Bronchial epithelial cell (primary cell): ENCODE results near the gene MACF1. TPM values are rescaled to one million over a fixed set of nuclear protein-coding genes. Genes with fewer than 3 reads are reported as not detected.

Source experiments
- DNase-seq: peaks from one replicate; pipeline ENCODE4 v3.0.0-alpha.2; 2010; ENCODE audit warnings: low read depth
- FAIRE-seq: peaks from 2 replicates; lab custom pipeline; 2011; peaks lifted over from hg19 to GRCh38; lab: Jason Lieb, UNC
- H3K27me3 ChIP-seq: 2 replicates; pipeline ENCODE4 v1.5.1; 2011; ENCODE audit warnings: low read length; ENCODE audit not compliant: control insufficient read depth, insufficient read depth
- H3K36me3 ChIP-seq: 2 replicates; pipeline ENCODE4 v1.5.1; 2011; ENCODE audit warnings: low read length; ENCODE audit not compliant: control insufficient read depth, insufficient read depth
- H3K4me3 ChIP-seq: 2 replicates; pipeline ENCODE4 v1.5.1; 2011; ENCODE audit warnings: mild to moderate bottlenecking, low read depth, low read length, control low read depth
- total RNA-seq: library from RNA; depleted of rRNA; stranded (reverse); fragments of >200 nt; gene quantifications from 2 replicates; pipeline ENCODE4 v1.2.1, GENCODE V29; 2014
- TF ChIP-seq, protein P1 (sequence below): IDR thresholded peaks from 2 replicates; pipeline ENCODE4 v1.5.1; 2011; ENCODE audit warnings: mild to moderate bottlenecking, moderate library complexity, low read length, control low read depth, inconsistent platforms; ENCODE audit not compliant: insufficient read depth, severe bottlenecking

MACF1 gene
- total RNA-seq, 1 donor from 2014 or later: 163 TPM

DNA sequence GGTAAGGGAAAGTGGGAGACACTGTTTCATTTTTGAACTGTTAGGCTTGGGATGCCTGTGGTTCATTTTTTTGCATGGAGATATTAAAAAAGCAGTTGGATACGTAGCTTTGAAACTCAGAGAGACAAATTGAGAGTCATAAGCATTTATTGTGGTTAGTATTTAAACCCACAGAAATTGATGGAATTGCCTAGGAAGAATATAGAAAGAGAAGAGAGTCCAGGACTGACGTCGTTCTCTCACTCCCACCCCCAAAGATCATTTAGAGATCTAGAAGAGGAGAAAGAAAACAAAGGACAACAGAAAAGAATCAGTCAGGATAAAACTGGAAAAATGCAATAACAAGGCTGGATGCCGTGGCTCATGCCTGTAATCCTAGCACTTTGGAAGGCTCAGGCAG, 213.7 kb downstream of the MACF1 start:
- no peak for FAIRE-seq
- H3K4me3 ChIP-seq: no peak overlapping the region
- no peak for DNase-seq
- TF ChIP-seq, protein P1, sequence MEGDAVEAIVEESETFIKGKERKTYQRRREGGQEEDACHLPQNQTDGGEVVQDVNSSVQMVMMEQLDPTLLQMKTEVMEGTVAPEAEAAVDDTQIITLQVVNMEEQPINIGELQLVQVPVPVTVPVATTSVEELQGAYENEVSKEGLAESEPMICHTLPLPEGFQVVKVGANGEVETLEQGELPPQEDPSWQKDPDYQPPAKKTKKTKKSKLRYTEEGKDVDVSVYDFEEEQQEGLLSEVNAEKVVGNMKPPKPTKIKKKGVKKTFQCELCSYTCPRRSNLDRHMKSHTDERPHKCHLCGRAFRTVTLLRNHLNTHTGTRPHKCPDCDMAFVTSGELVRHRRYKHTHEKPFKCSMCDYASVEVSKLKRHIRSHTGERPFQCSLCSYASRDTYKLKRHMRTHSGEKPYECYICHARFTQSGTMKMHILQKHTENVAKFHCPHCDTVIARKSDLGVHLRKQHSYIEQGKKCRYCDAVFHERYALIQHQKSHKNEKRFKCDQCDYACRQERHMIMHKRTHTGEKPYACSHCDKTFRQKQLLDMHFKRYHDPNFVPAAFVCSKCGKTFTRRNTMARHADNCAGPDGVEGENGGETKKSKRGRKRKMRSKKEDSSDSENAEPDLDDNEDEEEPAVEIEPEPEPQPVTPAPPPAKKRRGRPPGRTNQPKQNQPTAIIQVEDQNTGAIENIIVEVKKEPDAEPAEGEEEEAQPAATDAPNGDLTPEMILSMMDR: no peak
- no peaks in the 10 kb centered on the region for H3K27me3 ChIP-seq
- H3K36me3 ChIP-seq: peaks cover 5% of the 10 kb centered on the region

DNA sequence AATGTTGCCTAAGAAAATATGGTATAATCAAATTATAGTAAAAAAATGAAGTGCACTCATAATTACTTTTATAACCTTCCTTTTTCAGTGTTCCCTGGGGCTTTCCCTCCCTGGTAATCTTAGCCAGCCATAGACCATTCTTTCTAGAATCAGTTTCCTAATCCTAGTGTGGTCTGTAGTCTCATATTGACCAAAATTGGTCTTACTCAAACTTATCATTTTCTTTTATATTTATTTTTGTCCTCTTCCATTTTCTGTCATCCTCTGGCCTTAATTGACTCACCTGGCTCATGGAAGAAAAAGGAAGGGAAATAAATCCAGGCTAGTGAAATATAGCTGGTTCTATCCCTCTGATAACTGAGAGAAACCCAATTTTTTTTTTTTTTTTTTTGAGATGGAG, 216.0 kb downstream of the MACF1 start:
- DNase-seq: no peak
- TF ChIP-seq, protein P1: no peak
- peaks cover 9% of the 10 kb centered on the region for H3K36me3 ChIP-seq
- H3K27me3 ChIP-seq: no peaks in the 10 kb centered on the region
- FAIRE-seq: no peak
- H3K4me3 ChIP-seq: no peak overlapping the region

DNA sequence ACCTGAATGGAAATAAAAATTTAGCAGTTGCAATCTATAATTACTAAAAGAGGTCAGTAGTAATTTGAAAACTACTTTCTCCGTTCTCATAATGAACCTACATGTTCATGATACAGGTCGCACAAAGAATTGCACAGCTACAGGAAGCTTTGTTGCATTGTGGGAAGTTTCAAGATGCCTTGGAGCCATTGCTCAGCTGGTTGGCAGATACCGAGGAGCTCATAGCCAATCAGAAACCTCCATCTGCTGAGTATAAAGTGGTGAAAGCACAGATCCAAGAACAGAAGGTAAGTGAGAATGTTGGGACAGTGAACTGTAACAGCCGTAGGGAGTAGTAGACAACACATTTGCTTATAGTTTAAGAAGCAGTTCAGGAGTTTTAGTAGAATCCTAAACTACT, 218.1 kb downstream of the MACF1 start:
- no peak for DNase-seq
- TF ChIP-seq, protein P1: no peak
- no peak for FAIRE-seq
- Histone ChIP-seq H3K27me3 (no peaks in the 10 kb centered on the region), H3K4me3 (no peak overlapping the region), H3K36me3 (peaks cover 6% of the 10 kb centered on the region)

DNA sequence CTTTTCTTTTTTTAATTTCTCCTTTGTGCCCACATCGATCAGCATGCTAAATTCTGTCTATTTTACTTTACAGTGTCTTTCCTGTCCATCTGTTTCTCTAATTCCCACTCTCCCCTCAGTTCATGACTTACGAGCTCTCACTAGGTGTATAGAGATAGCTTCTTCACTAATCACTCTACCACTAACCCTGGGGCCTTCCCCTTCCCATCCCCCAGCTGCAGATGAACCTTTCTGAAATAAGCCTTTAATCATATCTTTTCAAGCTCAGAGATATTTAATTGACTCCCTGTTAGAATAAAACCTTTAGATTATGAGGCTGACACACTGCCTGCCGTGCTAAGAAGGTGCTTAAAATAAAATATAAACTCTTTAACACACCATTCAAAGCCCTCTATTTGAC, 220.7 kb downstream of the MACF1 start:
- Histone ChIP-seq H3K36me3 (peaks cover 11% of the 10 kb centered on the region), H3K4me3 (no peak overlapping the region), H3K27me3 (no peaks in the 10 kb centered on the region)
- DNase-seq: no peak
- FAIRE-seq: no peak
- TF ChIP-seq, protein P1: no peak

GRCh38 chr1:39425634-39426033, 221.1 kb downstream of the MACF1 start:
- DNase-seq: no peak
- TF ChIP-seq, protein P1: no peak
- no peaks in the 10 kb centered on the region for H3K27me3 ChIP-seq
- peaks cover 13% of the 10 kb centered on the region for H3K36me3 ChIP-seq
- no peak for FAIRE-seq
- no peak overlapping the region for H3K4me3 ChIP-seq

DNA sequence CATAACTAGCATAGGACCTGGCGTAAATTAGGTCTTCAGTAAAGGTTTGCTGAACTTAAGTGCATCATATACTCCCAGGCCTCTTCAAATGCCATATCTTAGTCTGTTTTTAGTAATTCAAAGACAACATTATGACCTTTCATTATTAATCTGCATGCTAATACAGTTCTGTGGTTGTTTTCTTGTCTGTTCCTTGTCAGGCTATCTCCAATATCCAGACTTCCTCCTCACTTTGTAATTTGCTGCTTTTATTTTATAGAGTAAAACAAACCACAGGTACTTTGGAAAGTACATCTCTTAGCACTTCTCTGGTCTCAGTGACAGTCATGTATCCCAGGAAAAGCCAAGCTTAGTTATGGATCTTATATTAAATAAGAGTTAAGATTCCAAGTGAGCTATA, 221.9 kb downstream of the MACF1 start:
- Histone ChIP-seq H3K4me3 (no peak overlapping the region), H3K36me3 (peaks cover 13% of the 10 kb centered on the region), H3K27me3 (no peaks in the 10 kb centered on the region)
- TF ChIP-seq, protein P1: no peak
- DNase-seq (no peak), FAIRE-seq (no peak)
